ENCODE measurements around the gene HDAC4. TPM values are rescaled to one million over a fixed set of nuclear protein-coding genes. Genes with fewer than 3 reads are reported as not detected.

HDAC4 gene
- polyA plus RNA-seq, 1 donor (not counting 4 experiments of a cell fraction or from before 2014, with no cell fraction given) = 2.9 TPM

DNA sequence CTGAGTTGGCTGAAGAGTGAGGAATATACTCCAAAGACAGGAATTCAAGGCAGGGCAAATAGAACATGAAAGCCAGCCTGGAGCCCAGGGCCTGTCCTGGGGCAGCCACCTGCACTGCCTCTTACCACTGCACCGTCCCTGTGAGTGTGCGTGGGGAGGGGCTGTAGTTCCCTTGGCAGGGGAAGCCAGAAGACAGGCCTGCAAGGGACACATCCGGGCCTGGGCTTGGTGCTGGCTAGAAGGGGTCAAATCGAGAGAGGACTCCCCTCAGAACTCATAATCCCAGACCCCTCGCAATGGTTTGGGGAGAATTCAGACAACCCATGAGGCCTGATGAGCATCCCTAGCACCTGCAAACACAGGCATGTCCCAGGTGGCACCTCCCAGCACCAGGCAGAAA is 87.0 kb downstream of the HDAC4 start:
- Histone ChIP-seq H3K36me3 (ENCODE audit: control insufficient read depth in 2 of 2, extremely low read depth in 1 of 2, insufficient read depth in 2 of 2, low read length in 2 of 2) (no peaks in the 10 kb centered on the region), H3K4me3 (ENCODE audit: control insufficient read depth in 2 of 3, extremely low read depth in 1 of 3, insufficient read depth in 2 of 3, low read depth in 1 of 3, low read length in 3 of 3) (no peak overlapping the region), H3K9me3 (ENCODE audit: control insufficient read depth, low read depth, low read length) (no peaks in the 10 kb centered on the region), H3K9ac (ENCODE audit: control insufficient read depth, extremely low read depth, insufficient read depth, low read length) (no peak overlapping the region), H3K4me1 (ENCODE audit: control insufficient read depth, extremely low read depth, insufficient read depth, low read length) (peaks cover 7% of the 10 kb centered on the region), H3K4me2 (ENCODE audit: control insufficient read depth, extremely low read depth, insufficient read depth, low read depth, low read length) (no peak overlapping the region), H4K20me1 (ENCODE audit: control insufficient read depth, extremely low read depth, insufficient read depth, low read length) (no peaks in the 10 kb centered on the region), H3K27ac (ENCODE audit: control insufficient read depth, insufficient read depth, low read length) (no peak overlapping the region), H3K79me2 (ENCODE audit: control insufficient read depth, insufficient read depth, low read length) (no peaks in the 10 kb centered on the region), H2AFZ (ENCODE audit: control insufficient read depth, low read length) (no peak overlapping the region), H3K9me1 (ENCODE audit: control insufficient read depth, extremely low read depth, insufficient read depth, low read length) (no peaks in the 10 kb centered on the region), H3K27me3 (ENCODE audit: control insufficient read depth, extremely low read depth, insufficient read depth, low read length) (no peaks in the 10 kb centered on the region)
- DNase-seq (ENCODE audit: low read depth, low spot score) (no peak), FAIRE-seq (no peak)
- TF ChIP-seq, protein P1, sequence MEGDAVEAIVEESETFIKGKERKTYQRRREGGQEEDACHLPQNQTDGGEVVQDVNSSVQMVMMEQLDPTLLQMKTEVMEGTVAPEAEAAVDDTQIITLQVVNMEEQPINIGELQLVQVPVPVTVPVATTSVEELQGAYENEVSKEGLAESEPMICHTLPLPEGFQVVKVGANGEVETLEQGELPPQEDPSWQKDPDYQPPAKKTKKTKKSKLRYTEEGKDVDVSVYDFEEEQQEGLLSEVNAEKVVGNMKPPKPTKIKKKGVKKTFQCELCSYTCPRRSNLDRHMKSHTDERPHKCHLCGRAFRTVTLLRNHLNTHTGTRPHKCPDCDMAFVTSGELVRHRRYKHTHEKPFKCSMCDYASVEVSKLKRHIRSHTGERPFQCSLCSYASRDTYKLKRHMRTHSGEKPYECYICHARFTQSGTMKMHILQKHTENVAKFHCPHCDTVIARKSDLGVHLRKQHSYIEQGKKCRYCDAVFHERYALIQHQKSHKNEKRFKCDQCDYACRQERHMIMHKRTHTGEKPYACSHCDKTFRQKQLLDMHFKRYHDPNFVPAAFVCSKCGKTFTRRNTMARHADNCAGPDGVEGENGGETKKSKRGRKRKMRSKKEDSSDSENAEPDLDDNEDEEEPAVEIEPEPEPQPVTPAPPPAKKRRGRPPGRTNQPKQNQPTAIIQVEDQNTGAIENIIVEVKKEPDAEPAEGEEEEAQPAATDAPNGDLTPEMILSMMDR (optimal IDR thresholded peaks at IDR 0.05 in 1 of 3, IDR thresholded peaks at IDR 0.05 in 1 of 3, conservative IDR thresholded peaks at IDR 0.05 in 1 of 3; ENCODE audit: extremely low read depth in 1 of 3, insufficient read depth in 2 of 3, low read length in 3 of 3) = no peak
- no peak for TF ChIP-seq EZH2 (IDR thresholded peaks at IDR 0.05; ENCODE audit: low read length)
- dilution Hi-C loops (cut with MboI; ENCODE audit: extremely low pct_ligation_motif_present, low sequenced_read_pairs) = no loop called here

DNA sequence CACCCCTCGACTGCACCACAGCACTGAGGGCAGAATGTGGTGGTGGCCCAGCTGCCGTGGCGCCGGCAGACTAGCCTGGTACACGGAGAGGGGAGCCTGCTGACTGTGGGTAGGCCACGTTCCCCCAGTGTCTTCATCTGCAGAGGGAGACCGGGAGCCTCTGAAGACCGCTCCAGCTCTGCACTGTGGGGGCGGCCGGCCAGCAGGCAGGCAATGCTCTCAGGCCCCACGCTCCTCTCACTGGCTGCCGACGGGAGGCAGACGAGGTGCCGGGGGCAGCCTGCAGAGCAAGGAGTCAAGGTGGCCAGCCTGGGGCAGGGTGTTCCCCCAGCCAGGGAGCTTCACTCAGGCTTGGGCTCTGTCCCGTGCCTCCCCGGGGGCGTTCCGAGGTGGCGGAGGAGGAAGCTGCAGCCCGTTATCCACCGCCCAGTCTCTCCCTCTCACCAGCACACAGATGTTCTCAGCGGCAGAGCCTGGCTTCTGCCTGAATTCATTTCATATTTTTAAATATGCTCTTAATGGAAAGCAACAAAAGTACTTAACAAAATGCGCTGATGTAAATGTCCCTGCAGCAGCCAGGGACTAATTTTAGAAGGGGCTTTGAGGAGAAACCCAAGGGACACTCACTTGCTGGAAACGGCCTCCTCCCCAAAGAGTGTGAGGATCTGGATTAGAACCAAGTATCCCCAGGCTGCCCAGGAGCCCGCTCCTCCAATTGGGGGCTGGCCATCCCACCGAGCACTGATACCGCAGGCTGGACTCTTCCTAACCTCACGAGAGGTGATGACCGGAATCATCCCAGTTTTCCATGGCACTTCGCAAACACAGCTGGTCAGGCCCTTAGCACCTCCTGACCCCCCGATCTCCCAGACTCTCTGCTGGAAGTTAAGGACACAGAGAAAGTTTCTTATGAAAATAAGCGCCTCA is 87.8 kb downstream of the HDAC4 start:
- no peak for FAIRE-seq
- Histone ChIP-seq H3K9ac (ENCODE audit: control insufficient read depth, extremely low read depth, insufficient read depth, low read length) (no peak overlapping the region), H3K27ac (ENCODE audit: control insufficient read depth, insufficient read depth, low read length) (no peak overlapping the region), H3K36me3 (ENCODE audit: control insufficient read depth in 2 of 2, extremely low read depth in 1 of 2, insufficient read depth in 2 of 2, low read length in 2 of 2) (no peaks in the 10 kb centered on the region), H3K9me3 (ENCODE audit: control insufficient read depth, low read depth, low read length) (no peaks in the 10 kb centered on the region), H3K79me2 (ENCODE audit: control insufficient read depth, insufficient read depth, low read length) (no peaks in the 10 kb centered on the region), H4K20me1 (ENCODE audit: control insufficient read depth, extremely low read depth, insufficient read depth, low read length) (no peaks in the 10 kb centered on the region), H3K4me1 (ENCODE audit: control insufficient read depth, extremely low read depth, insufficient read depth, low read length) (peaks cover 10% of the 10 kb centered on the region), H3K4me3 (ENCODE audit: control insufficient read depth in 2 of 3, extremely low read depth in 1 of 3, insufficient read depth in 2 of 3, low read depth in 1 of 3, low read length in 3 of 3) (no peak overlapping the region), H3K4me2 (ENCODE audit: control insufficient read depth, extremely low read depth, insufficient read depth, low read depth, low read length) (no peak overlapping the region), H3K27me3 (ENCODE audit: control insufficient read depth, extremely low read depth, insufficient read depth, low read length) (no peaks in the 10 kb centered on the region), H2AFZ (ENCODE audit: control insufficient read depth, low read length) (no peak overlapping the region), H3K9me1 (ENCODE audit: control insufficient read depth, extremely low read depth, insufficient read depth, low read length) (no peaks in the 10 kb centered on the region)
- no peak for TF ChIP-seq EZH2 (IDR thresholded peaks at IDR 0.05; ENCODE audit: low read length)
- TF ChIP-seq, protein P1 (optimal IDR thresholded peaks at IDR 0.05 in 1 of 3, IDR thresholded peaks at IDR 0.05 in 1 of 3, conservative IDR thresholded peaks at IDR 0.05 in 1 of 3; ENCODE audit: extremely low read depth in 1 of 3, insufficient read depth in 2 of 3, low read length in 3 of 3) = no peak
- DNase-seq (ENCODE audit: low read depth, low spot score) = no peak
- dilution Hi-C loops (cut with MboI; ENCODE audit: extremely low pct_ligation_motif_present, low sequenced_read_pairs) = no loop called here
